SU-DHL-6 (cell line): ENCODE results near the gene LARP6.

Experiments
- CTCF ChIP-seq: fragments of 200-600 bp; sonication (generic); IDR thresholded peaks from one replicate; pipeline ENCODE4 v1.5.1; 2017; ENCODE audit warnings: antibody characterized with exemption, mild to moderate bottlenecking, low read length, moderate library complexity; ENCODE audit not compliant: insufficient read depth, poor library complexity, severe bottlenecking
- EZH2phosphoT487 ChIP-seq: fragments of 200-600 bp; sonication (generic), shearing (Covaris generic); conservative IDR thresholded peaks from 2 replicates; pipeline ENCODE4 v1.6.1; 2018; ENCODE audit warnings: mild to moderate bottlenecking, antibody characterized with exemption, low read length, moderate library complexity, mixed read lengths

- TF ChIP-seq CTCF (no peak), EZH2phosphoT487 (no peak)
These were observed 1.2 kb downstream of the LARP6 start for GRCh38 chr15:70852501-70853317.
